CD14-positive monocyte (primary cell): ENCODE data around the gene CPED1. TPM values are rescaled to one million over a fixed set of nuclear protein-coding genes. Genes with fewer than 3 reads are reported as not detected.

Experiments used
- DNase-seq, 3 donors: peaks; one replicate each; pipeline ENCODE4 v3.0.0-alpha.2; 2011 to 2022
- H2AFZ ChIP-seq: 2 replicates; pipeline ENCODE4 v1.6.0; 2012; ENCODE audit warnings: mild to moderate bottlenecking, low read depth, low read length, inconsistent platforms; ENCODE audit not compliant: insufficient read depth, poor library complexity, severe bottlenecking
- H3K27ac ChIP-seq, 2 donors: 1 replicate in 1 of 2; 2 replicates in 1 of 2; pipeline ENCODE4 v1.5.1; 2012 to 2013; ENCODE audit warnings: low read length in 2 of 2, control low read depth in 1 of 2, inconsistent platforms in 1 of 2, low read depth in 1 of 2, mild to moderate bottlenecking in 1 of 2
- H3K27me3 ChIP-seq, 2 donors: one replicate each; pipeline versions ENCODE4 v1.6.0 to v1.6.1; 2011 to 2013; ENCODE audit warnings: low read length in 2 of 2; ENCODE audit not compliant: control insufficient read depth in 2 of 2, insufficient read depth in 2 of 2
- H3K36me3 ChIP-seq, 2 donors: replicated peaks in 1 of 2; 1 replicate in 1 of 2; 2 replicates in 1 of 2; pipeline versions ENCODE4 v1.5.1 to v1.6.1; 2012 to 2013; ENCODE audit warnings: low read length in 2 of 2, control low read depth in 1 of 2, inconsistent platforms in 1 of 2, mild to moderate bottlenecking in 1 of 2; ENCODE audit not compliant: insufficient read depth in 2 of 2, control insufficient read depth in 1 of 2
- H3K4me1 ChIP-seq, 2 donors: 1 replicate in 1 of 2; 2 replicates in 1 of 2; pipeline versions ENCODE4 v1.5.1 to v1.6.1; 2012 to 2013; ENCODE audit warnings: low read length in 2 of 2, control low read depth in 1 of 2, inconsistent platforms in 1 of 2, mild to moderate bottlenecking in 1 of 2, moderate library complexity in 1 of 2; ENCODE audit not compliant: insufficient read depth in 2 of 2, control insufficient read depth in 1 of 2
- H3K4me2 ChIP-seq: replicated peaks from 2 replicates; pipeline ENCODE3; 2012; ENCODE audit warnings: low read length, moderate library complexity, mild to moderate bottlenecking; ENCODE audit not compliant: poor library complexity, severe bottlenecking; ENCODE audit errors: extremely low read depth
- H3K4me3 ChIP-seq, 3 experiments: fragments of 200-600 bp in 1 of 3; sonication (generic) in 1 of 3; replicated peaks in 1 of 3; 1 replicate in 2 of 3; 2 replicates in 1 of 3; pipeline ENCODE4 v1.5.1; 2011 to 2013; ENCODE audit warnings: low read length in 3 of 3, mild to moderate bottlenecking in 3 of 3, control low read depth in 2 of 3, low read depth in 2 of 3, inconsistent platforms in 1 of 3, moderate library complexity in 1 of 3
- H3K79me2 ChIP-seq: 2 replicates; pipeline ENCODE4 v1.6.0; 2012; ENCODE audit warnings: mild to moderate bottlenecking, control low read depth, inconsistent platforms, low read length, moderate library complexity; ENCODE audit not compliant: insufficient read depth
- H3K9ac ChIP-seq: 2 replicates; pipeline ENCODE4 v1.6.0; 2017; ENCODE audit warnings: low read length, mild to moderate bottlenecking; ENCODE audit not compliant: insufficient read depth, poor library complexity, severe bottlenecking
- H3K9me3 ChIP-seq, 2 donors: replicated peaks in 1 of 2; 1 replicate in 1 of 2; 2 replicates in 1 of 2; pipeline versions ENCODE4 v1.5.1 to v1.6.1; 2012 to 2013; ENCODE audit warnings: low read length in 2 of 2, control low read depth in 1 of 2; ENCODE audit not compliant: control insufficient read depth in 1 of 2, insufficient read depth in 1 of 2
- H4K20me1 ChIP-seq: 2 replicates; pipeline ENCODE4 v1.6.0; 2012; ENCODE audit warnings: mild to moderate bottlenecking, low read length, control low read depth, moderate library complexity; ENCODE audit not compliant: insufficient read depth
- H3K27ac Mint-ChIP-seq, 7 donors: one replicate each; pipeline ENCODE4 v1.8.0; 2020; ENCODE audit warnings: mild to moderate bottlenecking in 7 of 7, mixed read lengths in 7 of 7, moderate library complexity in 6 of 7, inconsistent platforms in 2 of 7
- H3K27me3 Mint-ChIP-seq, 3 donors: one replicate each; pipeline ENCODE4 v1.8.0; 2021 to 2022; ENCODE audit warnings: low read depth in 3 of 3, mild to moderate bottlenecking in 3 of 3, mixed read lengths in 3 of 3, moderate library complexity in 3 of 3, inconsistent platforms in 1 of 3
- H3K36me3 Mint-ChIP-seq, 2 donors: one replicate each; pipeline ENCODE4 v1.8.0; 2020; ENCODE audit warnings: mixed read lengths in 2 of 2, inconsistent platforms in 1 of 2, mild to moderate bottlenecking in 1 of 2
- H3K4me1 Mint-ChIP-seq: one replicate; pipeline ENCODE4 v1.8.0; 2020; ENCODE audit warnings: mild to moderate bottlenecking, mixed read lengths
- H3K4me3 Mint-ChIP-seq, 2 donors: one replicate each; pipeline ENCODE4 v1.8.0; 2020; ENCODE audit warnings: mild to moderate bottlenecking in 2 of 2, mixed read lengths in 2 of 2, moderate library complexity in 1 of 2
- H3K9me3 Mint-ChIP-seq, 7 donors: one replicate each; pipeline ENCODE4 v1.8.0; 2020 to 2022; ENCODE audit warnings: mixed read lengths in 7 of 7, mild to moderate bottlenecking in 6 of 7, moderate library complexity in 6 of 7, inconsistent platforms in 2 of 7
- CTCF ChIP-seq: fragments of 200-600 bp; IDR thresholded peaks from one replicate; pipeline ENCODE4 v1.8.0; 2022; ENCODE audit warnings: antibody characterized with exemption, mild to moderate bottlenecking
- WGBS: methylation state at CpG from one replicate; pipeline ENCODE4 v1.1.5; 2013; ENCODE audit warnings: missing lambda C conversion rate; ENCODE audit not compliant: insufficient coverage; 5-methylcytosine and 5-hydroxymethylcytosine counted together
- intact Hi-C, 2 donors: fragments of 100-400 bp; cut with micrococcal nuclease; formaldehyde crosslinking; loops; one replicate each; pipeline versions ENCODE4 v1.15.0 to v1.15.1; 2023
- polyA plus RNA-seq, 3 donors: library from polyadenylated mRNA; depleted of rRNA in 1 of 3; unstranded in 2 of 3; stranded (reverse) in 1 of 3; fragments of 300-500 nt in 2 of 3; fragments of >200 nt in 1 of 3; fragmentation: Illumina TruSeq in 2 of 3; gene quantifications; 1 replicate in 2 of 3; 2 replicates in 1 of 3; pipeline ENCODE4 v1.2.3, GENCODE V29; 2012 to 2021

Gene CPED1
- polyA plus RNA-seq, 3 donors = 9.8 to 30.0 (median 20.4) TPM

GRCh38 chr7:121113288-121113687 lies 124.8 kb downstream of the CPED1 start:
- H3K27me3 Mint-ChIP-seq = peaks cover 0 to 1% (median 0%) of the 10 kb centered on the region in 3 donors
- no peaks in the 10 kb centered on the region for H4K20me1 ChIP-seq
- peaks cover 0 to under 1% (median 0%) of the 10 kb centered on the region in 7 donors for H3K9me3 Mint-ChIP-seq
- no peak for TF ChIP-seq CTCF
- H3K4me2 ChIP-seq = no peak overlapping the region
- DNase-seq = no peak
- H3K4me3 ChIP-seq = no peak overlapping the region
- intact Hi-C loops = no loop called here
- no peak overlapping the region for H3K9ac ChIP-seq
- no peaks in the 10 kb centered on the region for H3K4me1 ChIP-seq
- no peaks in the 10 kb centered on the region for H3K36me3 ChIP-seq
- H3K4me1 Mint-ChIP-seq = no peaks in the 10 kb centered on the region
- H3K79me2 ChIP-seq = no peaks in the 10 kb centered on the region
- no peaks in the 10 kb centered on the region for H3K36me3 Mint-ChIP-seq
- no peak overlapping the region for H3K4me3 Mint-ChIP-seq
- no peak overlapping the region for H2AFZ ChIP-seq
- H3K27ac ChIP-seq = no peak overlapping the region
- no peaks in the 10 kb centered on the region for H3K9me3 ChIP-seq
- H3K27me3 ChIP-seq = no peaks in the 10 kb centered on the region
- H3K27ac Mint-ChIP-seq = no peak overlapping the region

GRCh38 chr7:121116396-121116795 lies 127.9 kb downstream of the CPED1 start:
- no peak for DNase-seq
- Histone ChIP-seq H4K20me1 (no peaks in the 10 kb centered on the region), H3K9ac (no peak overlapping the region), H3K36me3 (no peaks in the 10 kb centered on the region), H2AFZ (no peak overlapping the region), H3K27ac (no peak overlapping the region), H3K9me3 (no peaks in the 10 kb centered on the region), H3K4me2 (no peak overlapping the region), H3K4me3 (no peak overlapping the region), H3K4me1 (no peaks in the 10 kb centered on the region), H3K79me2 (no peaks in the 10 kb centered on the region), H3K27me3 (no peaks in the 10 kb centered on the region)
- no peaks in the 10 kb centered on the region for H3K36me3 Mint-ChIP-seq
- no CpG with 5 or more reads among the region's 1 CpG for WGBS
- H3K9me3 Mint-ChIP-seq = peaks cover 0 to 2% (median 0%) of the 10 kb centered on the region in 7 donors
- intact Hi-C loops = no loop called here
- no peak for TF ChIP-seq CTCF
- no peaks in the 10 kb centered on the region for H3K27me3 Mint-ChIP-seq
- no peaks in the 10 kb centered on the region for H3K4me1 Mint-ChIP-seq
- no peak overlapping the region for H3K27ac Mint-ChIP-seq
- H3K4me3 Mint-ChIP-seq = no peak overlapping the region
